ENCODE results near the gene ZMYND8. TPM values are rescaled to one million over a fixed set of nuclear protein-coding genes. Genes with fewer than 3 reads are reported as not detected.

The ZMYND8 gene
- polyA plus RNA-seq, 3 donors = 1.4 to 13.8 (median 5.8) TPM

DNA sequence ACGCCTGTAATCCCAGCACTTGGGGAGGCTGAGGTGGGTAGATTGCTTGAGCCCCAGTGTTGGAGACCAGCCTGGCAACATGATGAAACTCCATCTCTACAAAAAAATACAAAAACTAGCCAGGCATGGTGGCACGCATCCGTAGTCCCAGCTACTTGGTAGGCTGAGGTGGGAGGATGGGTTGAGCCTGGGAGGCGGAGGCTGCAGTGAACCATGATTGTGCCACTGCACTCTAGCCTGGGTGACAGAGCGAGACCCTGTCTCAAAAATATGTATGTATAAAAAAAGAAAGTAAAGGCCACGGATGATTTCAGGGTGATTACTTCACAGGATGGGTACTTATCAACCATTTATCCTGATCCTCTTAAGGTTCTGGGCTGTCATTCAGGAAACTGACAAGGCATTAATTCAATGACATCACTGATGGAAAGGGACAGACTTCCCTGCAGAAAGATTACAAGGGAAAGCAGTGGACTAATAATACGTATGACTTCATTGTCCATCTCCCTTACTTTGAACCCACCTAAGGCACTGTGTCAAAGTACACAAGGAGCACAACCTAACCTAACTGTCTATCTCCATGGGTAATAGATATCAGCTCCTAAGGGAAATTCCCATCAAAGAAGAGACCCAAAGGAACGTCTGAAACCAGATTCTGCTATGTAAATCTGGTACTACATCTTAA lies 61.2 kb downstream of the ZMYND8 start:
- Histone ChIP-seq H3K9ac (ENCODE audit: insufficient read depth, low read length, poor library complexity, severe bottlenecking) (no peak overlapping the region), H3K9me3 (replicated peaks in 1 of 2; ENCODE audit: control insufficient read depth in 1 of 2, insufficient read depth in 1 of 2, low read length in 2 of 2) (no peaks in the 10 kb centered on the region), H3K36me3 (replicated peaks in 1 of 2; ENCODE audit: control insufficient read depth in 1 of 2, insufficient read depth in 2 of 2, low read length in 2 of 2) (peaks cover 79 to 96% of the 10 kb centered on the region in 2 donors), H3K4me2 (replicated peaks; ENCODE audit: extremely low read depth, low read length, poor library complexity, severe bottlenecking) (no peak overlapping the region), H3K4me1 (ENCODE audit: control insufficient read depth in 1 of 2, insufficient read depth in 2 of 2, low read length in 2 of 2) (no peaks in the 10 kb centered on the region), H3K27ac (ENCODE audit: low read depth in 1 of 2, low read length in 2 of 2) (no peak overlapping the region), H4K20me1 (ENCODE audit: insufficient read depth, low read length) (no peaks in the 10 kb centered on the region), H3K27me3 (ENCODE audit: control insufficient read depth in 2 of 2, insufficient read depth in 2 of 2, low read length in 2 of 2) (no peaks in the 10 kb centered on the region), H3K79me2 (ENCODE audit: insufficient read depth, low read length) (no peaks in the 10 kb centered on the region), H3K4me3 (replicated peaks in 1 of 3; ENCODE audit: low read depth in 2 of 3, low read length in 3 of 3) (no peak overlapping the region), H2AFZ (ENCODE audit: insufficient read depth, low read depth, low read length, poor library complexity, severe bottlenecking) (no peak overlapping the region)
- peaks cover 0 to 2% (median 0%) of the 10 kb centered on the region in 7 donors for H3K9me3 Mint-ChIP-seq
- intact Hi-C loops (cut with micrococcal nuclease) = no loop called here
- no peak for DNase-seq
- TF ChIP-seq CTCF (IDR thresholded peaks at IDR 0.05) = no peak
- H3K27me3 Mint-ChIP-seq (ENCODE audit: low read depth in 3 of 3) = no peaks in the 10 kb centered on the region
- peak overlapping the region in 1 of 7 donors; percentile 36 for H3K27ac Mint-ChIP-seq
- peaks cover 81 to 89% of the 10 kb centered on the region in 2 donors for H3K36me3 Mint-ChIP-seq
- WGBS (ENCODE audit: insufficient coverage) = no CpG with 5 or more reads among the region's 8 CpGs
- no peak overlapping the region for H3K4me3 Mint-ChIP-seq
- no peaks in the 10 kb centered on the region for H3K4me1 Mint-ChIP-seq

DNA sequence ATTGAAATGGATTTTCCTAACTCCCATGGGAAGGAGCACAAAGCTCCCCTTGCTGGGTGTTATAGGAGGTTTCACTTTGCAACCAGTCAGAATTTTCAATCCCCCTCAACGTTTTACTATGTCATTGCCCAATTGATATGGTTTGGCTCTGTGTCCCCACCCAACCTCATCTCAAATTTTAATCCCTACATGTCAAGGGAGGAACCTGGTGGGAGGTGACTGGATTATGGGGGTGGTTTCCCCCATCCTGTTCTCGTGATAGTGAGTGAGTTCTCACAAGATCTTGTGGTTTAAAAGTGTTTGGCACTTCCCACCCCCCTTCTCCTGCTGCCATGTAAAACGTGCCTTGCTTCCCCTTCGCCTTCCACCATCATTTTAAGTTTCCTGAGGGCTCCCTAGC lies 62.9 kb downstream of the ZMYND8 start:
- Histone ChIP-seq H2AFZ (ENCODE audit: insufficient read depth, low read depth, low read length, poor library complexity, severe bottlenecking) (no peak overlapping the region), H3K9me3 (replicated peaks in 1 of 2; ENCODE audit: control insufficient read depth in 1 of 2, insufficient read depth in 1 of 2, low read length in 2 of 2) (no peaks in the 10 kb centered on the region), H3K4me3 (replicated peaks in 1 of 3; ENCODE audit: low read depth in 2 of 3, low read length in 3 of 3) (no peak overlapping the region), H3K4me2 (replicated peaks; ENCODE audit: extremely low read depth, low read length, poor library complexity, severe bottlenecking) (no peak overlapping the region), H3K36me3 (replicated peaks in 1 of 2; ENCODE audit: control insufficient read depth in 1 of 2, insufficient read depth in 2 of 2, low read length in 2 of 2) (peaks cover 86 to 96% of the 10 kb centered on the region in 2 donors), H4K20me1 (ENCODE audit: insufficient read depth, low read length) (no peaks in the 10 kb centered on the region), H3K79me2 (ENCODE audit: insufficient read depth, low read length) (no peaks in the 10 kb centered on the region), H3K9ac (ENCODE audit: insufficient read depth, low read length, poor library complexity, severe bottlenecking) (no peak overlapping the region), H3K27me3 (ENCODE audit: control insufficient read depth in 2 of 2, insufficient read depth in 2 of 2, low read length in 2 of 2) (no peaks in the 10 kb centered on the region), H3K4me1 (ENCODE audit: control insufficient read depth in 1 of 2, insufficient read depth in 2 of 2, low read length in 2 of 2) (no peaks in the 10 kb centered on the region), H3K27ac (ENCODE audit: low read depth in 1 of 2, low read length in 2 of 2) (peak overlapping the region in 1 of 2 donors; percentile 23)
- TF ChIP-seq CTCF (IDR thresholded peaks at IDR 0.05) = no peak
- no peaks in the 10 kb centered on the region for H3K27me3 Mint-ChIP-seq (ENCODE audit: low read depth in 3 of 3)
- no peak overlapping the region for H3K4me3 Mint-ChIP-seq
- H3K9me3 Mint-ChIP-seq = peaks cover 0 to 2% (median 0%) of the 10 kb centered on the region in 7 donors
- H3K36me3 Mint-ChIP-seq = peaks cover 87 to 95% of the 10 kb centered on the region in 2 donors
- H3K27ac Mint-ChIP-seq = peak overlapping the region in 4 of 7 donors; percentile 33 to 74 (median 60)
- DNase-seq = no peak
- WGBS (ENCODE audit: insufficient coverage) = 100% methylated on average over 1 of the region's 4 CpGs
- intact Hi-C loops (cut with micrococcal nuclease) = no loop called here
- no peaks in the 10 kb centered on the region for H3K4me1 Mint-ChIP-seq

Measured in CD14-positive monocyte (primary cell).